Neural progenitor cell (in vitro differentiated cells): Measurements from ENCODE around the gene PPP2R1A.

Source experiments
- CTCF ChIP-seq: fragments of 200-600 bp; sonication (generic); IDR thresholded peaks from 2 replicates; pipeline ENCODE4 v1.5.1; 2017; ENCODE audit warnings: antibody characterized with exemption, mild to moderate bottlenecking
- EZH2 ChIP-seq: fragments of 200-600 bp; sonication (generic); IDR thresholded peaks from 2 replicates; pipeline ENCODE4 v1.6.1; 2017; ENCODE audit warnings: antibody characterized with exemption, mild to moderate bottlenecking, moderate library complexity

GRCh38 chr19:52216401-52216800, 26.5 kb downstream of the PPP2R1A start:
- TF ChIP-seq CTCF (no peak), EZH2 (no peak)
